Measurements from ENCODE around the gene GALNT16.

GALNT16 gene

DNA sequence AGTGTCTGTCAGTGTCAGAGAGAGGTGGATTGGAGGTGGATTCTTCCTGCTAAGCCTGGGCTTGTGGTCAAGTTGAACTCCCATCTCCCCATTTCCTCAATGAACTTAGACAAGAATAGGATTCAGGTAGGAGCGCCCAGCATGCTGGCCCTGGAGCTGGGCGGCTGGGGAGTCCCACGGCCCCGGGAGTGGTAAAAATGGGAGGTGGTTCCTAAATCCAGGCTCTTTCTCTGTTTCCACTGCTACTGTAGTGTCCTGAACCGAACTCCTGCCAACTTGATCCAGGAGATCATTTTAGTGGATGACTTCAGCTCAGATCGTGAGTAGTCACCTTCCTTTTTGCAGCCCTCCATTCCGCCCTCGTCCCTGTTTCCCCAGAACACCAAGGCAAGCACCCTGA is 65.1 kb downstream of the GALNT16 start:
- Mint-ChIP-seq H3K4me1 (ENCODE audit: low read depth) (no peaks in the 10 kb centered on the region), H3K27me3 (no peaks in the 10 kb centered on the region), H3K9me3 (no peaks in the 10 kb centered on the region)

GRCh38 chr14:69325646-69326265 is 65.8 kb downstream of the GALNT16 start:
- H3K4me3 Mint-ChIP-seq = no peak overlapping the region
- H3K9me3 Mint-ChIP-seq = no peaks in the 10 kb centered on the region
- H3K4me1 Mint-ChIP-seq (ENCODE audit: low read depth) = no peaks in the 10 kb centered on the region
- no peaks in the 10 kb centered on the region for H3K36me3 Mint-ChIP-seq (ENCODE audit: low read depth)
- no peaks in the 10 kb centered on the region for H3K27me3 Mint-ChIP-seq
- H3K27ac Mint-ChIP-seq = no peak overlapping the region

More for the DNA sequence above, 65.1 kb downstream of the GALNT16 start:
- Mint-ChIP-seq H3K4me3 (no peak overlapping the region), H3K36me3 (ENCODE audit: low read depth) (no peaks in the 10 kb centered on the region), H3K27ac (no peak overlapping the region)

- H3K27me3 Mint-ChIP-seq = no peaks in the 10 kb centered on the region
- no peaks in the 10 kb centered on the region for H3K36me3 Mint-ChIP-seq (ENCODE audit: low read depth)
- H3K27ac Mint-ChIP-seq = no peak overlapping the region
- H3K4me1 Mint-ChIP-seq (ENCODE audit: low read depth) = no peaks in the 10 kb centered on the region
- H3K9me3 Mint-ChIP-seq = no peaks in the 10 kb centered on the region
- no peak overlapping the region for H3K4me3 Mint-ChIP-seq
Observed at GRCh38 chr14:69326611-69327010, 66.7 kb downstream of the GALNT16 start.

GRCh38 chr14:69327507-69327906 is 67.5 kb downstream of the GALNT16 start:
- no peaks in the 10 kb centered on the region for H3K36me3 Mint-ChIP-seq (ENCODE audit: low read depth)
- H3K27ac Mint-ChIP-seq = no peak overlapping the region
- no peaks in the 10 kb centered on the region for H3K9me3 Mint-ChIP-seq
- H3K27me3 Mint-ChIP-seq = no peaks in the 10 kb centered on the region
- no peak overlapping the region for H3K4me3 Mint-ChIP-seq
- H3K4me1 Mint-ChIP-seq (ENCODE audit: low read depth) = no peaks in the 10 kb centered on the region

GRCh38 chr14:69328317-69328716 is 68.4 kb downstream of the GALNT16 start:
- Mint-ChIP-seq H3K4me1 (ENCODE audit: low read depth) (no peaks in the 10 kb centered on the region), H3K4me3 (no peak overlapping the region), H3K36me3 (ENCODE audit: low read depth) (no peaks in the 10 kb centered on the region), H3K27ac (no peak overlapping the region), H3K27me3 (no peaks in the 10 kb centered on the region), H3K9me3 (no peaks in the 10 kb centered on the region)

DNA sequence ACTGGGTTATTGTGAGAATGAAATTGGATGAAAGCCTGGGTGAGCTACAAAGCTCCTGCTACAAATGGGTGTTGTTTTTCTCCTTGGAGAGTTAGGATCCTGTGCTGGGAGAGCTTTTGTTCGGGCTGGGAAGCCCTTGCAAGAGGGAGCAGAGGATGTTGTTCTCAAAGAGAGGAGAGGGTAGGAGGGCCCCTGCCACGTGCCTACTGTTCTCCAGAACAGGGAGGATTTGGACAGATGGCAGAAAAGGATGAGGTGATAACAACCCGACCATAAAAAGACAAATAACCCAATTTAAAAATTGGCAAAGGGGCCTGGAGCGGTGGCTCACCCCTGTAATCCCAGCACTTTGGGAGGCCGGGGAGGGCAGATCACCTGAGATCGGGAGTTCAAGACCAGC is 68.8 kb downstream of the GALNT16 start:
- Mint-ChIP-seq H3K9me3 (no peaks in the 10 kb centered on the region), H3K4me3 (no peak overlapping the region), H3K27ac (no peak overlapping the region), H3K36me3 (ENCODE audit: low read depth) (no peaks in the 10 kb centered on the region), H3K27me3 (no peaks in the 10 kb centered on the region), H3K4me1 (ENCODE audit: low read depth) (no peaks in the 10 kb centered on the region)

GRCh38 chr14:69331206-69331605 is 71.2 kb downstream of the GALNT16 start:
- Mint-ChIP-seq H3K36me3 (ENCODE audit: low read depth) (no peaks in the 10 kb centered on the region), H3K4me3 (no peak overlapping the region), H3K27me3 (no peaks in the 10 kb centered on the region), H3K9me3 (no peaks in the 10 kb centered on the region), H3K4me1 (ENCODE audit: low read depth) (peaks cover 8% of the 10 kb centered on the region), H3K27ac (no peak overlapping the region)

GRCh38 chr14:69332782-69333395 is 72.9 kb downstream of the GALNT16 start:
- no peaks in the 10 kb centered on the region for H3K36me3 Mint-ChIP-seq (ENCODE audit: low read depth)
- H3K27ac Mint-ChIP-seq = no peak overlapping the region
- peaks cover 8% of the 10 kb centered on the region for H3K4me1 Mint-ChIP-seq (ENCODE audit: low read depth)
- no peaks in the 10 kb centered on the region for H3K9me3 Mint-ChIP-seq
- H3K4me3 Mint-ChIP-seq = no peak overlapping the region
- H3K27me3 Mint-ChIP-seq = no peaks in the 10 kb centered on the region

GRCh38 chr14:69333791-69334337 is 73.9 kb downstream of the GALNT16 start:
- Mint-ChIP-seq H3K4me1 (ENCODE audit: low read depth) (peaks cover 8% of the 10 kb centered on the region), H3K27ac (no peak overlapping the region), H3K4me3 (no peak overlapping the region), H3K27me3 (no peaks in the 10 kb centered on the region), H3K36me3 (ENCODE audit: low read depth) (no peaks in the 10 kb centered on the region), H3K9me3 (no peaks in the 10 kb centered on the region)

GRCh38 chr14:69334576-69334975 is 74.6 kb downstream of the GALNT16 start:
- Mint-ChIP-seq H3K27me3 (no peaks in the 10 kb centered on the region), H3K36me3 (ENCODE audit: low read depth) (no peaks in the 10 kb centered on the region), H3K9me3 (no peaks in the 10 kb centered on the region), H3K4me1 (ENCODE audit: low read depth) (peaks cover 8% of the 10 kb centered on the region), H3K4me3 (no peak overlapping the region), H3K27ac (no peak overlapping the region)

DNA sequence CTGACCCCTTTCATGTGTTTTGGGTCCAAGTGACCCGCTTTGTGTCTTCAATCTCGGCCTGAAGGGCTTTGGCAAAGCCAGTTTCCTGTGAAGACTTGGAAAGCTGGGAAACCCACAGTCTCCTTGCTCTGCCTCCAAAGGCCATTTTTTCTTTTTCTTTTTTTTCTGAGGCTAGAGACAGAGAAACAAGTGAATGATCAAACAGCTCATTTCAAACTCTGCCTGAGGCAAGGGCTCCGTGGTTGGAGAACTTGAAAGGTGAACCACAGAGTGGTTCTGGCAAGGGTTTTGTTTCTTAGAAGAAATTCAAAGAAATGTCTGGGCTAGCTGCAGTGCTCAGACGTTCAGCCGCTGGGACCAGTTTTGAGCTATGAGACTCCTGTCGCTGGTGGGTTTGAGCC is 75.4 kb downstream of the GALNT16 start:
- no peak overlapping the region for H3K27ac Mint-ChIP-seq

GRCh38 chr14:69337984-69338383 is 78.0 kb downstream of the GALNT16 start:
- Mint-ChIP-seq H3K36me3 (ENCODE audit: low read depth) (no peaks in the 10 kb centered on the region), H3K9me3 (no peaks in the 10 kb centered on the region), H3K4me1 (ENCODE audit: low read depth) (peaks cover 8% of the 10 kb centered on the region), H3K27me3 (no peaks in the 10 kb centered on the region), H3K27ac (no peak overlapping the region), H3K4me3 (no peak overlapping the region)

More for the DNA sequence above, 75.4 kb downstream of the GALNT16 start:
- no peak overlapping the region for H3K4me3 Mint-ChIP-seq
- H3K27me3 Mint-ChIP-seq = no peaks in the 10 kb centered on the region
- no peaks in the 10 kb centered on the region for H3K9me3 Mint-ChIP-seq
- peaks cover 8% of the 10 kb centered on the region for H3K4me1 Mint-ChIP-seq (ENCODE audit: low read depth)
- H3K36me3 Mint-ChIP-seq (ENCODE audit: low read depth) = no peaks in the 10 kb centered on the region

DNA sequence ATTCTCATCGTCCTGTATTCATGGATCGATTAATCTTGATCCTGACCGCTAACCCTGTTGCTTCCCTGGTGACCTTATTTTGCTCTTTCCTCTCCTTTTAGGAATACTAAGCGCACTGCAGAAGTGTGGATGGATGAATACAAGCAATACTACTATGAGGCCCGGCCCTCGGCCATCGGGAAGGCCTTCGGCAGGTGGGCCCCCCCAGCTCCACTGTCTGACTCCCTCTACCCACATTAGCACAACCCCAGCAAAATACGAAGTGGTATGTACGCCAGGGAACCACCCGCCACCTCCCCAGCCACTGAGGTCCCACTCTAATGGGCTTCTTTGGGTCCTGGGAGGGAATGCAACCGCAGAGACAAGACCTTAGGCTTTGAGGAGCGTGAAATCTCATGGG is 79.5 kb downstream of the GALNT16 start:
- Mint-ChIP-seq H3K4me3 (no peak overlapping the region), H3K27ac (no peak overlapping the region), H3K36me3 (ENCODE audit: low read depth) (no peaks in the 10 kb centered on the region), H3K9me3 (no peaks in the 10 kb centered on the region), H3K27me3 (no peaks in the 10 kb centered on the region), H3K4me1 (ENCODE audit: low read depth) (peaks cover 8% of the 10 kb centered on the region)

DNA sequence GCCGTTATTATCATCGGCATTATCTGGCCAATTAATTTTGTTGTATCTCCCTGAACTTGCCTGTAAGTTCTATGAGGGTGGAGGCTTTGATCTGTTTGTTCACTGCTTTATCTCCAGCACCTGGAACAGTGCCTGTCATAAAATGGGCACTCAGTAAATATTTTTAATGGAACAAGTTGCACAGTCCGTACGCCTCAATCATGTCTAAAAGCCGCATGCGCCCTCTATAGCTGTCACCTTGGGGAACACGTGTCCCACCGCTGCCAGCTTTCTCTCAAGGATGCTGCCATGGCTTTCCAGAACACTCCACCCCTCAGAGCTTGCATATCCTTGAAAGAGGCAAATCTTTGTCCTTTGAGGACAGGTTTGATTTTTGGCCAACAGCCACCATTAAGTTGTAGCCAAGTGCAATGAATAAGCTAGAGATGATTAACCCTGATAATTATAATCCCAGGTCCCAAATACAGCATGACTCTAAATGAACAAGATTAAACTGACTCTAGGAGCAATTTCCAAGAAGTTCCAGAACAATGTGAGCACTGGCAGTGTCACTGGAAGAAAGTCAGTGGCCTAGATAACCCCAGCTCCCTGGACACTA is 83.1 kb downstream of the GALNT16 start:
- H3K27ac Mint-ChIP-seq = no peak overlapping the region
- peaks cover 4% of the 10 kb centered on the region for H3K27me3 Mint-ChIP-seq
- H3K36me3 Mint-ChIP-seq (ENCODE audit: low read depth) = no peaks in the 10 kb centered on the region
- H3K4me1 Mint-ChIP-seq (ENCODE audit: low read depth) = no peaks in the 10 kb centered on the region
- H3K9me3 Mint-ChIP-seq = no peaks in the 10 kb centered on the region
- H3K4me3 Mint-ChIP-seq = no peak overlapping the region

DNA sequence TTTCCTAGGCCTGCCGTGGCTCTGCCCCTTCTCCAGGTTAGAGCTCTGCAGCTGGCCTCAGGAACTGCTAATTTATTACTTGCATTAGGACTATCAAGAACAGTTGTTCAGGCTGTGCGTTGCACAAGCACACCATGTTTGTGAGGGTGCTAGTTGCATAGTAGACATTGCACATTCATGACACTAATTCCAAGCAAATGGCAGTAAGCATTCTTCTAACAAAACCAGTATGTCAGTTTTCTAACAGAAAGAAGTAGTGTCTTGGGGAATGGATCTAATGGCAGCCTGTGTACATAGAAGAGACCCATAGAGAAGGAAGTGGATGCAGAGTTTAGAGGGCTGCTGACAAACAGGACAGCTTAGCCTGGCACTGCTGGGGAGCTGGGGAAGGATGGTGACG is 84.2 kb downstream of the GALNT16 start:
- H3K4me1 Mint-ChIP-seq (ENCODE audit: low read depth) = no peaks in the 10 kb centered on the region
- H3K27me3 Mint-ChIP-seq = peaks cover 4% of the 10 kb centered on the region
- no peaks in the 10 kb centered on the region for H3K36me3 Mint-ChIP-seq (ENCODE audit: low read depth)
- no peak overlapping the region for H3K27ac Mint-ChIP-seq
- H3K4me3 Mint-ChIP-seq = no peak overlapping the region
- no peaks in the 10 kb centered on the region for H3K9me3 Mint-ChIP-seq
